Sciatic nerve (tissue), 2 donors: ENCODE results near the gene ITGA1. TPM values are rescaled to one million over a fixed set of nuclear protein-coding genes. Genes with fewer than 3 reads are reported as not detected.
A peak's percentile ranks its signal among the peaks of the same experiment; 100 is the strongest.

ENCODE experiments used
- ATAC-seq: fragments of 200-7000 bp; cut with Tn5 transposase; one replicate; pipeline ENCODE4 v1.9.1; 2020; ENCODE audit warnings: mild to moderate bottlenecking, moderate library complexity
- DNase-seq: peaks from one replicate; pipeline ENCODE4 v3.0.0-alpha.2; 2020; ENCODE audit warnings: low spot score
- intact Hi-C: fragments of 100-400 bp; cut with DNase I; formaldehyde crosslinking; loops from one replicate; pipeline ENCODE4 v1.14.2; 2022
- total RNA-seq: library from RNA; stranded (reverse); fragmentation: NEBNext Ultra II Directional; extraction: Animal tissue kit (Norgen Biotek cat#: 25700); gene quantifications from one replicate; pipeline ENCODE4 v1.2.1, GENCODE V29; 2021
- donor health status: DM: no; HTN: no; CAD: no.
- donor health status: DM: no; HTN: no; CAD: no.

Gene ITGA1
- total RNA-seq, 1 donor from 2014 or later = 104 TPM

DNA sequence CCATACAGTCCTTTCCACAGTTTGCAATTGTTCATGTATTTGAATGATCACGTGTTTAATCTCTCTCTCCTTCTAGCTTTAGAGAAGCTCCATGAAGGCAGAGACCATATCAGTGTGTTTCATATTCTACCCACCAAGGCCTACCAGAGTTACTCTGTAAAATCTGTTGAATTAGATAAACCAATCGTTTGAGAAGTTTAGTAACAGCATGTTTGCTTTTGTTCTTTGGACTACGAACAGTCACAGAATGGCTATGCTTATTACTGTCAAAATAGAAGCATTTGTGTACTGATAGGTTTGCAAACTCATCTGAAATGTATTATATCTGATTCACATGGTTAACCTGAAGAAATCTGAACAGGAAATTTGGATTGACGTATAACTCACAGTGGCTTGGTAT lies 93.8 kb downstream of the ITGA1 start:
- no peak for DNase-seq
- intact Hi-C loops = no loop called here
- no peak for ATAC-seq

DNA sequence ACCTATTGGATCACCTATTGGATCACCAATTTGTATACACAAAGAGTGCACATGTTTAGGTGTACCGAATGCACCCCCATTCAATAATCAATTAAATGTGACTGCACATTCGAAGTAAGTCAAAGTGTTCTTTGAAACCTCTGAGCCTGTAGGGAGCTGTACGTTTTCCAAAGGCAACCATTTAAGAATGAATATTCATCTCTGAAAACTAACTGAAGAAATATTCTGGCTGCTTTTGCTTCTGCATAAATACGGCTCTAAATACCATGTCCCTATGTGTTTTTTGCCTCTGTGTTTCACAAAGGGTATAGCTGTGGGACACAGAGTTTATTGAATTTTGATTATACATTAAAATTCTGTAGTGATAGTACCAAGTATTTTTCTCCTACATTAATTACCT lies 95.4 kb downstream of the ITGA1 start:
- no peak for DNase-seq
- no peak for ATAC-seq
- intact Hi-C loops = no loop called here

DNA sequence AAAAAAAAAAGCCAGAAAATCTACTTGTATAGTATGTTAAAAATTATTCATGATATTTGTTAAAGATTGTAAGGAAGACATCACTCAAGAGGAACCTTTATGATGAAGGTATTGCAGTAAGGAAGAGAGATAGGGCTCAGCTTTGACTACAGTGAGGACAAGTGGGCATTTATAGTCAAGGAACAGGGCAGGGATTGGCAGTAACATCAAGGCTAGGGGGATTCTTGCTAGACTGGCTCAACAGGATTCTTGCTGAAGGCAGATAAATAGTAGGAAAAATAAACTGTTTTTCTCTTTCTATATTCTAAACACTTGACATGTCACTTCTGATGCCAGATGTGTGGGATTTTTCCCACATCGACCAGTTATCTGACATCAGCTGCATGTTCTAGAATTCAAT lies 96.7 kb downstream of the ITGA1 start:
- ATAC-seq (no peak), DNase-seq (no peak)
- intact Hi-C loops = no loop called here

DNA sequence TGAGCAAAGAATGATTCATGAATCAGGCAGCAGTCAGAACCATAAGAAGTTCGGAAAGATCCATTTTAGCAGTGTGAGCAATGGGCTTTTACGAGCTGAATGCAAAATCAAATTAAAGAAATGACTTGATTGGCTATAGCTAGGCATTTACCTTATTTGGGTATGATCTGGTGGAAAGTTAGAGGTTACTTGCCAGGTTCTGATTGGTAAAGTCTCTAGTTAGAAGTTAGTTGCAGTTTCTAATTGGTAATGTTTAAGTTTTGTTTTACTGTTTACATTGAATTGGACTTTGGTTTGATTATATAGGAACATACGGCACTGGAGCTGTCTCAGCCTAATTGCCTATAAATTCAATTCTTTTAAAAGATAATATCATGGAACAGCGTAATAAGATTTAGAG lies 97.9 kb downstream of the ITGA1 start:
- ATAC-seq (no peak), DNase-seq (no peak)
- intact Hi-C loops = no loop called here

DNA sequence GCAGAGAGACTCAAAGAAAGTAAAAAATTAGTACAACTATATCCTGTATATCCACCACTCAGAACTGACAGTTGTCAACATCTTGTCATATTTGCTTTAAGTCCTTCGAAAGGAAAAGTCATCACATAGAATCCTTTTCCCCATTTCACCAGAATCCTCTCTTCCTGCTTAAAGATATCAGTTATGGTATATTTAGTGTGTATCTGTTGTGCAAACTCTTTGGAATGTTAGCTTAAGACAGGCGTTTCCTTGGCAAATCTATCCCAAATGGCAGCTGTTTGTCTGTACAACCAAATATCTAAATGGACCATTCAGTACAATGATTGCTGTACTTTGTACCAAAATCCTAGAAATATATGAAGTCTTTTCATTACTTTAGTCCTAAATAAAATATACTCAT lies 98.5 kb downstream of the ITGA1 start:
- ATAC-seq (no peak), DNase-seq (no peak)
- intact Hi-C loops = no loop called here

DNA sequence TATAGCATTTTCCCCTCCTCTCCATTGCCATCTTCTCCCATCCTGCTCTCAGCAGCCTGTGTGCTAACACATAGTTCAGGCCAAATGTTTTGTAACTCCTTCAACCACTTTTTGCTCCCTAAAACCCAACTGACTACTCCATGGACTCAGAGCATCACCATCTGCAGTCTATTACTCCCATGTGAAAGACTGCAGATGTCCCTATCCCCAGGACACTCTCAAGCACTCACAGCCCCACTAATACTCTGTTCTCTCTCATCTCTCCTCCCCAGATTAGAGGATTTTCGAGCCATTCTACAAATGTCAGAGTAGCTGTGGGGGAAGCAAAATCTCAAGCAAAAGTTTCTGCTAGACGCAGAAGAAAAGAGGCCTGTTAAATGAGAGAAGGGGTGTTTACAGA lies 99.3 kb downstream of the ITGA1 start:
- ATAC-seq = no peak
- intact Hi-C loops = no loop called here
- DNase-seq = no peak

DNA sequence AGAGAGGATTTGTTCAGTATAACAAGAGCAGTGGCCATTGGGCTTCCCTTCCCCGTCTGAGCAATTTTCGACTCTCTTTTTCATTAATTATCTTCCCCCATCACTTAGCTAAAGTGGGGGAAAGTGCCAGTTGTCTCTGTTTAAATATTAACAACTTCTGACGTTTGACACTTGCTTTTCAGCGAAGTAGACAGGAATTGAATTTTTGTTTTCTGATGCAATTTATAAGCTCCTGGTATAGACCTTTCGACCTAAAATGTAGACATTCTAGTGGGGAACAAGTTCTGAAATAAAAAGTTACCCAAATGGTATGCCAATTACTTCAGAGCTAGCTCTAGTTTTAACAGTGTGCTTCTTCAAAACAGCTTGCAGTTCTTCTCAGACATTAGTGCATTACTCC lies 100.6 kb downstream of the ITGA1 start:
- ATAC-seq (no peak), DNase-seq (no peak)
- intact Hi-C loops = no loop called here

DNA sequence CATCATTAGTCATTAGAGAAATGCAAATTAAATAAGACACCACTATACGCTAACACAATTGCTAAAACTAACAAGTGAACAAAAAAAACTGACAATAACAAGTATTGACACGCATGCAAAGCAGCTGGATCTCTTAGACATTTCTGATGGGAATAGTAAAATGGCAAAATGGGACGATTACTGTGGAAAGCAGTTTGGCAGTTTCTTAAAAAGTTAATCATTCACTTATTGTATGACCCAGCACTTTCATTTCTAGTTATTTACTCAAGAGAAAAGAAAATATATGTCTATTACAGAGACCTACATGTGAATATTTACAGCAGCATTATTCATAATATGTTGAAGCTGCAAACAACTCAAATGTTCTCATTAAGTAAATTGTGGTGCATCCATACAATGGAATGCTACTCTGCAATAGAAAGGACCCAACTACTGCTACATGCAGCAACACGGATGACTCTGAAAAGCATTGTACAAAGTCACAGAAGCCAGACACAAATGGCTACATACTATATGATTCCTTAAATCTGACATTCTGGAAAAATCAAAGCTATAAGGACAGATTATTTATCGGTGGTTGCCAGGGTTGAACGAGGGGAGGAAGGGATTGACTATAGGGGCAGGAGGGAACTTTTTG lies 104.6 kb downstream of the ITGA1 start:
- DNase-seq (no peak), ATAC-seq (no peak)
- intact Hi-C loops = no loop called here

DNA sequence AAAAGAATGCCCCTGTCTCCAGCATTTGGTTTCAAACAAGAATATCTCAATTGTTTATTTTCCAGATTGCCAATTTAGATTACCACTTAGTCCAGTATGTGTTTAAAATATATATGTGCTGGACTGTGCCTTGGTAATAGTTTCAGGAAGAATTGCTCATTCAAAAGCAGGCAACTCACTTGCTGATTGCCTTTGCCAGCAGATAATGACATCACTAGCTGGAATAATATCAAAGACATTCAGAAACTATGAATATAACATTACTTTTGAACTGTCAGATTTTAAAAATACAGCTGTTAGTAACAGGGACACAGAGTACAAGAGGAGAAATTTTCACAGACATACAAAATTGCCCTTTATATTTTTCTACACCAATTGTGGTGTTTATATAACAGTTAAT lies 105.4 kb downstream of the ITGA1 start:
- ATAC-seq (peak; percentile 23), DNase-seq (no peak)
- intact Hi-C loops = no loop called here

DNA sequence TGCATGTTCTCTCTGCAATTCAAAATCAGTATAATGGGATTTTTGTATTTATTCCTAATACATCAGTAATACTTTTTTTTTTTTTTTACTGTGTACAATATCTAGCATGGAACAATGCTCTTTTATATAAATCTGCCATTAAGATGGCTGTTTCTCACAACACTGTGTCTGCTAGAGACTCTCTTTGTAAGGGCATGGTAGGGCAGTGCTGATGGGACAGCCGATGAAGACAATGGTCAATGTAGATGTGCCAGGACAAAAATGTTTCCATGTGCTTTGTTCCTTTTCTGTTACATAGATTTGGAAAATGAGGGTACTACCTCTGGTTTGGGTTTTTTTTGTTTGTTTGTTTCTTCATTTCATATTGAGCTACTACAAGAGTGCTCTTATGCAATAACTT lies 106.1 kb downstream of the ITGA1 start:
- intact Hi-C loops = no loop called here
- DNase-seq (no peak), ATAC-seq (no peak)

DNA sequence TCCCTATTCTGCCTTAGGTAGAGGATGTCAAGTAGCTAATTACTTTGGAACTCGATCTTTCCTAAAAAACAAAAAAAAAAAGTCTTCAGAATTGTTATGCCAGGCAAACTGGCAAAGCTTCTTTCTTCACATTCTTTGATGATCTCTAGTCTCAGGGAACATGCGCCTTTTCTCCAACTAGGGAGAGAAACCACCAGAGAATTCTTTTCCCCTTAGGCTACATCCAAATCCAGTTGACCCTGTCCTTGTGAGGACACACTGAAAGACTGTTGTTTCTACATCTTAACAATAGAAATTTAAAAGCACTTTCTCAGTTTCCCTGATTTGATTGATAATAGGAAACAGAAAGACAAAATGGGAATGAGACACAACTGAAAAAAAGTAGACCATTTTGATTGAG lies 106.7 kb downstream of the ITGA1 start:
- intact Hi-C loops = no loop called here
- no peak for DNase-seq
- ATAC-seq = no peak

DNA sequence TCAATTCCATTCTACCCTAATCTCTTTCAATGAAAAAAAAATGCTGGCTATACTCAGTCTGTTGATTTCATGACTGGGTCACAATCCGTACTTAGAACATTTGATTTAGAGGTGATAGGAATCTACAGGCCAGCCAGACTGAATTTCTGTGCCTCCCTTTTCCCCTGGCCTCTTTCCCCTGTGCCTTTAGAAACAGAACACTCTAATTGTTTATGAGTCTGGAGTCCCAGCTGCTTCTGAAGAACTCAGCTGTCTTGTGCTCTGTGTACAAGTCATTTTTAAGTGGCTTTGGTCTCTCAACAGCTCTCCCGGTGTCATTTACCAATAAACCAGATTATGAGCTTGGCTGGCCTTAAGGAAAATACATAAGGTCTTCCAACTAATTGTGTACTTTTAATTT lies 107.4 kb downstream of the ITGA1 start:
- intact Hi-C loops = no loop called here
- ATAC-seq (peak; percentile 33), DNase-seq (no peak)

DNA sequence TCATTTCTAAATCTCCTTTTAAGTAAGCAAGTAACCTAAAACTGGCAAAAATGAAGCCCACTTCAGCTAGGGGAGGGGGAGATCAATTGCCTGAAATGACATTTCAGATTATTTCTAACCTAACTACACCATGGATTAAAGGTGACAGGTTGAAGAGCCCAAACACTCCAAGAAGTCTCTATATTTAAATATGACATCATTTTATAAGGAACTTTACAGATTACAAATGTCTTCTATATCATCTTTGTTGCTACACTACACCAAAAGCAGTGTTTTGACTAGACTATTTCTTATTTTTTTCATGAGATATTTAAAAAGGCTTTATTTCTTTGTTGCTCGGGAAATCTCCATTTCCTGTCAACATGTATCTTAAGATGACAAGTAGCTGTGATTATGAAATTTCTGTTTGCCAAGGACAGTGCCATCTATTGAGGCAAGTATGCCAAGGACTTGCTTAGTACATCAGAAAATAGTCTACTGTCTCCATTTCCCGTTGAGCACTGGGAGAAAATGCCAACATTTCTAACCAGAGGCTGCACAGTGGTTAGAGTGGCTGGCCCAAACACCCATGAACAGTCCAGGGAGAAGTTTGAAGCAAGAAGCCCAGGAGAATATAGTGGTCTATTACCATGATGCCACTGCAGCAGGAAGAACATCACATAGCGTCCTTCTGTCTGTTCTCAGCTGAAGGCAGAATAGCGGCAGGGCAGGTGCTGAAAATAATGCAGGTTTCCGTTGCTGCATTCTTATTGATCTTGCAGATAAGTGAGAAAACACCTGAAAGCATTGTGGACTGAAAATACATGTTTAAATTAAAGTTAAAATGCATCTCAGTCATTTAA lies 108.1 kb downstream of the ITGA1 start:
- DNase-seq (no peak), ATAC-seq (peak; percentile 49)
- intact Hi-C loops = no loop called here

DNA sequence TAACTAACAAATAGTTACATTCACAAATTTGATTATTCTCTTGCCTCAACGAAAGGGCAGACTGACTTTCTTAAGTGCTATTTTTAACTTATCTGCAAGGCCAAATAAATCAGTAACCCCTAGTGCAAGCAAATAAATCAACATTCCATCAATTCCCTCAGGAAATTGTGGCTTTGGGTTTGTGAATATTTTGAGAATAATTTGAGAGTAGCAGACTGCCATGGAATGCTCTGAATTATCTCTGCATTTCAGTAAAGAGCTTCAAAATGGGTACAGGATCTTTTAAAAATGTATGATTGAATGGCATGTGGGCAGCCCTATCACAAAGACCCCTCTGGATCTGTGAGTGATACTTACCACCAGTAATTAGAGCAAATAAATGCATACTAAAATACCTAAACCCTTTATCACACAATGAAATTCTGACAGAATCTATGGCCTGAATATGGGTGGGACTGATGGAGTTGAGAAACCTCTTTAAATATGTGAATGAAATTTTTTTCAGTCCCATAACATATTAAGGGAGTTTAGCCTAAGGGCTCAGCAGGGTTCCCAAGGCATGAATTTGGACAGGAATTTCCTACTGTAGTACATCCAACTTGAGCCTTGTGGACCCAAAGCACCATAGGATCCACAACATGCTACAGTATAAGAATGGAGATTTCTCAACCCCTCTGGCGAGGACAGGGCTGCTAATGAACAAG lies 109.0 kb downstream of the ITGA1 start:
- intact Hi-C loops = no loop called here
- peak; percentile 56 for ATAC-seq

DNA sequence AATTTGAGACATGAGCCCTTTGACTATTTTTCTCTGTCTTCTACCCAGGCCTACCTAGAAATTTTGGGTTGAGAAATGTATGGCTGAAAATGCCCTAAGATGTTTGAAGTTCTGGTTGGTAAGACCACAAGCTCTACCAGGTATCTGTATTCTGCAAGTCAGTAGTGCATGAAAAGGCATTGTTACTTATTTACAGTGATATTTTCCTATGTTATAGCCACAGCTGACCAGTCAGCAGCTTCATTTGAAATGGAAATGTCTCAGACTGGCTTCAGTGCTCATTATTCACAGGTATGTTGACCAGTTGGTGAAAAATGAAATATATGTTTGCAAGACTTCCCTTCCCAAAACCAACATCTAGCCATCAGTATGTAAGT lies 109.5 kb downstream of the ITGA1 start:
- ATAC-seq (no peak), DNase-seq (no peak)
- intact Hi-C loops = no loop called here

More for the DNA sequence above, 109.0 kb downstream of the ITGA1 start:
- no peak for DNase-seq

DNA sequence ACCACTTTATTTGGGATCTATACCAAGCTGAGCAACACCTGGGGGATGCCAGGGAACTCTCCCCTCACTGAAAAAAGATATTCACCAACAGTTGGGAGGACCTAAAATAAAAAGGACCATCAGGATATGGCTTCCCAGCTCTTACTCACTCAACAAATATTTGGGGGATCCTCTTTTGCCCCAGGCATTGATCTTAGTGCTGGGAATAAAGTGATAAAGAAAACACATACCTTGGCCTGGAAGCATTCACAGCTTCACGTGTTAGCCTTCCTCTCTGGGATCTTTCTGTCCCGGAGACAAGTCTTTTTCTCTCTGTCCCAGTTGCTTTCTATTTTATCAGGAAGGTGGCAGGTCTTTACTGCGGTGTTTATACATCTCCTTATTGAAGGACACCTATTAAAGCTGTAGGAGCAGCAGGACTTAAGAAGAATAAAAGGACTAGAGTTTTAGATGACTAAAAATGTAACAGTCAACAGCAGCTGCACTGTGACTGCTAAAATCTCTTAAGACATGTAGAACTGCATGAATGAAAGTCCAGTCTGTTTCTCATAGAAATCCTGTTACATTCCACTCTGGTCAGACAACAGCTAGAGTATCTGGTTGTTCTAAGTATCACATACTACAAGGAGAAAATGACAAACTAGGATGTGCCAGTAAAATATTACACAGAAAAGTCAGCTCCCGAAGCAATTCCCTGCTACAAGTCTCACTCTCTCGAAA lies 111.4 kb downstream of the ITGA1 start:
- DNase-seq (no peak), ATAC-seq (no peak)
- intact Hi-C loops = no loop called here

DNA sequence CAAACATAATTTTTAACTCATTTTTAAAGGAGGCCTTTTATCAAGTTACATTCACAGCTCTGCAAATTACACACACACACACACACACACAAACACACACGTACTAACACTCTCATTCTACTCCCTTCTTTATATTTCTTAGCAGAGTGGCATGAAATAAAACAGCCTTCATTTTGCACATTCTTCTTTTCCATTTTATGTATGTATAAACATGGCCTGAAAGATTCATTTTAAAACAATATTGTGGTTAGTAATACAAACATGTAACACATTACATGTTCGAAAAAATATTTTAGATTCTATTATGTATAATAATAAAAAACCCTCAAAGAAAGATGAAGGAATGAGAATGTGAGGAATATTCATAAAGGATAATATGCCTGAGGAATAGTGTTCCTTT lies 115.4 kb downstream of the ITGA1 start:
- ATAC-seq (no peak), DNase-seq (no peak)
- intact Hi-C loops = no loop called here

DNA sequence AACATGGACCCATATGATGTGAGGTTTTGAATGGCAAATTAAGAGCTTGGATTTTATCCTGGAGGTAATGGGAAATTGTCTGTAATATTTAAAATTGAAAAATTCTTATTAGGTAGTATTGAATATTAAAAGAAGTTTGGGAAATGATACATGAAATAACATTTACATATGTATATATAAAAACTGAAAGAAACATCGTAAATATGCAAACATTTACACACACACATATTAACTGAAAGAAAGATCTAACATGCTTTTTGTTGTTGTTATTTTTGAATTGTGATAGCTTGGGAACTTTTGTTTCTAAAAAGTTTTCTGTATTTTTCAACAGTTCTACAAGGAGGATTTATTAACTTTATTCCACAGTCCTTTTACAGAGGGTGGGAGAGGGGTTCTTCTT lies 118.6 kb downstream of the ITGA1 start:
- ATAC-seq (no peak), DNase-seq (no peak)
- intact Hi-C loops = no loop called here

DNA sequence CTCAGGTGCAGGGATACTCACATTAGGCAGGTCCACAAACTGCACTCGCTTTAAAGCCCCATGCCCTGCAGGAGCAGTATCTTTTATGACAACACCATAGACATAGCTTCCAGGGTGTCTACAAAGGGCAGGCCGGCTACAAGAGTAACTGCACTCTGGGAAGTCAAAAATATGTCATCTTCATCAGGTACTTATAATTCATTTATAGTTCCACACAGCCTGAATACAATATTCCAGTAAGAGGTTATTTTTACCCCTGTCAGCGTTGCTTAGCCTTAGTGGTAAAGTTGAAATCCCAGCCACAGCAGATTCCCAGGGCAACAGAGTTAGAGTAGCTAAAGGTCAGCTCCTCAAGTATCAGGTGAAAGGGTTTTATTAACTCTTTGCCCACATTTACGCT lies 119.1 kb downstream of the ITGA1 start:
- DNase-seq (no peak), ATAC-seq (no peak)
- intact Hi-C loops = no loop called here

DNA sequence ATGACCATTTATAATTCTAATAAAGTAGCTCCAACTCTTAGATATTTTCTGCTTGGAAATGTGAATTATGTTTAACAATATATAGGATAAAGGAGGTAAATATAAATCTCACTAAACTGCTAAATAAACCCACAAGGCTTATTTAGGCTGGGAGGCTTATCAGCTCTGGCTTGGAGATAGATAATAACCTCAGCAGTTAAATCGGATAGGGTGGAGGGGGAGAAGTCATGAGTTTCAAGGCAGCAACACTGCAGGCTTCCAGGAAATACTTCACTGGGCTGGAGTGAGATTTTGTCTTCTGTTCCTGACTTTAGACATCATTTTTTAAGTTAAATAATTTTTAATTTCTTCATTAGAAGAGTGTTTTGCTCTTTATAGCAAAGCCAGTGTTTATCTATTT lies 121.5 kb downstream of the ITGA1 start:
- intact Hi-C loops = no loop called here
- peak; percentile 80 for ATAC-seq
- no peak for DNase-seq
